Ishikawa (cell line): Measurements from ENCODE around the gene SPATA31D1.

ENCODE experiments used
- CEBPB ChIP-seq: IDR thresholded peaks from 2 replicates; pipeline ENCODE4 v1.6.1; 2012
- CREB1 ChIP-seq: IDR thresholded peaks from 2 replicates; pipeline ENCODE4 v1.6.1; 2012; ENCODE audit warnings: low read depth
- EGR1 ChIP-seq: IDR thresholded peaks from 2 replicates; pipeline ENCODE4 v1.6.1; 2012
- EP300 ChIP-seq: IDR thresholded peaks from 2 replicates; pipeline ENCODE4 v1.6.1; 2012; ENCODE audit warnings: borderline replicate concordance
- FOXM1 ChIP-seq: IDR thresholded peaks from 2 replicates; pipeline ENCODE4 v1.6.1; 2012; ENCODE audit warnings: low read depth, borderline replicate concordance
- NFIC ChIP-seq: IDR thresholded peaks from 2 replicates; pipeline ENCODE4 v1.6.1; 2012
- RAD21 ChIP-seq: IDR thresholded peaks from 2 replicates; pipeline ENCODE4 v1.6.1; 2012; ENCODE audit warnings: low read depth
- REST ChIP-seq: IDR thresholded peaks from 2 replicates; pipeline ENCODE4 v1.6.1; 2012; ENCODE audit warnings: low read depth, mild to moderate bottlenecking
- TAF1 ChIP-seq: IDR thresholded peaks from 2 replicates; pipeline ENCODE4 v1.6.1; 2012; ENCODE audit warnings: low read depth, mild to moderate bottlenecking
- TCF12 ChIP-seq: IDR thresholded peaks from 2 replicates; pipeline ENCODE4 v1.6.1; 2012; ENCODE audit warnings: low read depth
- TEAD4 ChIP-seq: IDR thresholded peaks from 2 replicates; pipeline ENCODE4 v1.6.1; 2012
- YY1 ChIP-seq: IDR thresholded peaks from 2 replicates; pipeline ENCODE4 v1.6.1; 2012; ENCODE audit warnings: low read depth
- ZBTB7A ChIP-seq: IDR thresholded peaks from 2 replicates; pipeline ENCODE4 v1.6.1; 2012; ENCODE audit warnings: low read depth
- TF ChIP-seq, protein P1 (sequence below): IDR thresholded peaks from 2 replicates; pipeline ENCODE4 v1.6.1; 2012
- TF ChIP-seq, protein P2 (sequence below): IDR thresholded peaks from 2 replicates; pipeline ENCODE4 v1.6.1; 2012

The SPATA31D1 gene

DNA sequence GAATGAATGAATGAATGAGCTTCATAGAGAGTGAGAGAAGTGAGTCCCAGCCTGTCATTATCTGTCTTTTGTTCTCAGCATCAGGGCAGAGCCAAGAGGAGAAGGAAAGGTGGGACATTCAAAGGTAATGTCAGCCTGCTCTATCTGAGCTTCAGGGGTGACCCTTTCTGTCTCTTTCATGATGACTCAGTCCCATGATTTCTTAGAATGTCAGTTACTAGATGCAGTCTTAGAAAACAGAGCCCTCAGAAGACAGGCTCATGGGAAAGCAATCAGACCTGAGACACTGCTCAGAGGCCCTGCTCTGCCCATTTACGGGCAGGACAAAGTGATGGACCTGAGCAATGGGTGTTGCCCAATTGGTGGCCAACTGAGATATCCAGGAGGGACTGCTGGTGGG, 1.1 kb downstream of the SPATA31D1 start:
- TF ChIP-seq YY1 (no peak), EP300 (no peak), TEAD4 (no peak), TCF12 (no peak), CREB1 (no peak), CEBPB (no peak), NFIC (no peak), EGR1 (no peak), TAF1 (no peak), REST (no peak), FOXM1 (no peak), RAD21 (no peak), ZBTB7A (no peak)
- TF ChIP-seq, protein P1, sequence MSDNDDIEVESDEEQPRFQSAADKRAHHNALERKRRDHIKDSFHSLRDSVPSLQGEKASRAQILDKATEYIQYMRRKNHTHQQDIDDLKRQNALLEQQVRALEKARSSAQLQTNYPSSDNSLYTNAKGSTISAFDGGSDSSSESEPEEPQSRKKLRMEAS, result no peak
- TF ChIP-seq, protein P2, sequence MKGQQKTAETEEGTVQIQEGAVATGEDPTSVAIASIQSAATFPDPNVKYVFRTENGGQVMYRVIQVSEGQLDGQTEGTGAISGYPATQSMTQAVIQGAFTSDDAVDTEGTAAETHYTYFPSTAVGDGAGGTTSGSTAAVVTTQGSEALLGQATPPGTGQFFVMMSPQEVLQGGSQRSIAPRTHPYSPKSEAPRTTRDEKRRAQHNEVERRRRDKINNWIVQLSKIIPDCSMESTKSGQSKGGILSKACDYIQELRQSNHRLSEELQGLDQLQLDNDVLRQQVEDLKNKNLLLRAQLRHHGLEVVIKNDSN, result no peak

GRCh38 chr9:81993656-81994055, 5.1 kb downstream of the SPATA31D1 start:
- TF ChIP-seq NFIC, result no peak
- no peak for TF ChIP-seq TCF12
- no peak for TF ChIP-seq TAF1
- no peak for TF ChIP-seq FOXM1
- TF ChIP-seq REST, result no peak
- no peak for TF ChIP-seq EGR1
- TF ChIP-seq, protein P1, result no peak
- TF ChIP-seq TEAD4, result no peak
- TF ChIP-seq ZBTB7A, result no peak
- no peak for TF ChIP-seq YY1
- TF ChIP-seq, protein P2, result no peak
- TF ChIP-seq RAD21, result no peak
- no peak for TF ChIP-seq EP300
- no peak for TF ChIP-seq CREB1
- no peak for TF ChIP-seq CEBPB

GRCh38 chr9:81999806-82000205, 11.2 kb downstream of the SPATA31D1 start:
- no peak for TF ChIP-seq NFIC
- TF ChIP-seq TCF12, result no peak
- TF ChIP-seq, protein P2, result no peak
- TF ChIP-seq ZBTB7A, result no peak

DNA sequence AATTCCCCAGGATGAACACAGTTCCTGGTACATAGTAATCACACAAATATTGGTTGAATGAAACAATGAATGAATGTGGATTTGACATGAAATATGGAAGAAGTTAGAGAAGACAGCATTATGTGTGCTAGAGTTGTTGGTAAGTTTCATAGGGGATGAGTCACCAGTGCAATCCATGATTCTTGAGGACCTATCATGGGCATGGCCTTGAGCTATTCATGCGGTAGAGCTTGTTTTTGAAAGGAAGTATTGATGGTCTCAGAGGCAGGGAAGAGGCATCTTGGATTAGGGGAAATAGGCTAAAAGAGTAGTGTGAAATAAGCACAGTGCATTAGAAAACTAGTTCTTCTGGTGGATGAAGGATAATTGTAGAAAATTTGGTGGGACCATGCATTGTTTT, 22.1 kb downstream of the SPATA31D1 start:
- TF ChIP-seq EP300 (no peak), TEAD4 (no peak), RAD21 (no peak), TCF12 (no peak), EGR1 (no peak), CEBPB (no peak), FOXM1 (no peak), REST (no peak), ZBTB7A (no peak), YY1 (no peak), NFIC (no peak), CREB1 (no peak), TAF1 (no peak)
- TF ChIP-seq, protein P1, result no peak
- TF ChIP-seq, protein P2, result no peak
